Measurements from ENCODE around the gene TSPYL6.

DNA sequence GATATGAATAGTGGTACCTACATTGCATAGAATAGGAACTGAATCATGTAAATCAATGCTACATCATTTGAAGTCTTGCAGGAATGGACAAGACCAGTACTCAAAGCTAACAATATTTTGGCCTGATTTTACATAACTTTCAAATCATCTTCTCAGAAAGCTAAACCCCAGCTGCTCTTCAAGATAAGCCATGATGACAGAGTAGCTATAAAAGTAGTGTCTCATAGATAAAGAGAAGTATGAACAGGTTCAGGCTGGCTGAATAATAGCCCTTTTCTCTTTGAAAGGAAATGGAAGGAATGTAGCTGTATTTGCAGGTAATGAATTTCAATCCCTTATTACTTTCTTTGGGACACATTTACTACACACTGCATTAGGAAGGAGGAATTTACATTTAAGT is 28.2 kb downstream of the TSPYL6 start:
- TF ChIP-seq, protein P1, sequence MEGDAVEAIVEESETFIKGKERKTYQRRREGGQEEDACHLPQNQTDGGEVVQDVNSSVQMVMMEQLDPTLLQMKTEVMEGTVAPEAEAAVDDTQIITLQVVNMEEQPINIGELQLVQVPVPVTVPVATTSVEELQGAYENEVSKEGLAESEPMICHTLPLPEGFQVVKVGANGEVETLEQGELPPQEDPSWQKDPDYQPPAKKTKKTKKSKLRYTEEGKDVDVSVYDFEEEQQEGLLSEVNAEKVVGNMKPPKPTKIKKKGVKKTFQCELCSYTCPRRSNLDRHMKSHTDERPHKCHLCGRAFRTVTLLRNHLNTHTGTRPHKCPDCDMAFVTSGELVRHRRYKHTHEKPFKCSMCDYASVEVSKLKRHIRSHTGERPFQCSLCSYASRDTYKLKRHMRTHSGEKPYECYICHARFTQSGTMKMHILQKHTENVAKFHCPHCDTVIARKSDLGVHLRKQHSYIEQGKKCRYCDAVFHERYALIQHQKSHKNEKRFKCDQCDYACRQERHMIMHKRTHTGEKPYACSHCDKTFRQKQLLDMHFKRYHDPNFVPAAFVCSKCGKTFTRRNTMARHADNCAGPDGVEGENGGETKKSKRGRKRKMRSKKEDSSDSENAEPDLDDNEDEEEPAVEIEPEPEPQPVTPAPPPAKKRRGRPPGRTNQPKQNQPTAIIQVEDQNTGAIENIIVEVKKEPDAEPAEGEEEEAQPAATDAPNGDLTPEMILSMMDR (IDR thresholded peaks at IDR 0.05), result no peak
- no peak for TF ChIP-seq EZH2 (IDR thresholded peaks at IDR 0.05)
